Fibroblast of lung (primary cell): ENCODE measurements around the gene VRK2. TPM values are rescaled to one million over a fixed set of nuclear protein-coding genes. Genes with fewer than 3 reads are reported as not detected.

Source experiments
- DNase-seq, 2 donors: peaks; one replicate each; pipeline versions ENCODE4 v3.0.0 to v3.0.0-alpha.2; 2010; ENCODE audit warnings: low read depth in 2 of 2
- H2AFZ ChIP-seq: 2 replicates; pipeline ENCODE4 v1.5.1; 2012; ENCODE audit warnings: low read length, control low read depth, inconsistent platforms
- H3K27ac ChIP-seq: 2 replicates; pipeline ENCODE4 v1.5.1; 2011; ENCODE audit warnings: low read length, control low read depth; ENCODE audit not compliant: insufficient read depth
- H3K27me3 ChIP-seq: 2 replicates; pipeline ENCODE4 v1.5.1; 2011; ENCODE audit warnings: mild to moderate bottlenecking, low read length; ENCODE audit not compliant: control insufficient read depth, insufficient read depth
- H3K36me3 ChIP-seq: 2 replicates; pipeline ENCODE4 v1.5.1; 2011; ENCODE audit warnings: low read length; ENCODE audit not compliant: control insufficient read depth, insufficient read depth
- H3K4me1 ChIP-seq: 2 replicates; pipeline ENCODE4 v1.5.1; 2011; ENCODE audit warnings: low read length; ENCODE audit not compliant: control insufficient read depth, insufficient read depth; ENCODE audit errors: extremely low read depth
- H3K4me2 ChIP-seq: 2 replicates; pipeline ENCODE4 v1.5.1; 2011; ENCODE audit warnings: low read length, control low read depth; ENCODE audit not compliant: insufficient read depth; ENCODE audit errors: extremely low read depth
- H3K4me3 ChIP-seq, 4 experiments: fragments of 200-600 bp in 1 of 4; sonication (generic) in 1 of 4; replicated peaks in 1 of 4; 2 replicates each; pipeline ENCODE4 v1.5.1; 2011 to 2016; ENCODE audit warnings: low read length in 4 of 4, low read depth in 3 of 4, mild to moderate bottlenecking in 3 of 4, control low read depth in 2 of 4, inconsistent platforms in 1 of 4, mixed read lengths in 1 of 4; ENCODE audit not compliant: insufficient read depth in 1 of 4; ENCODE audit errors: control extremely low read depth in 1 of 4
- H3K79me2 ChIP-seq: 2 replicates; pipeline ENCODE4 v1.5.1; 2012; ENCODE audit warnings: mild to moderate bottlenecking, low read length, inconsistent platforms; ENCODE audit not compliant: control insufficient read depth, insufficient read depth
- H3K9ac ChIP-seq: 2 replicates; pipeline ENCODE4 v1.5.1; 2011; ENCODE audit warnings: mild to moderate bottlenecking, low read length, control low read depth; ENCODE audit not compliant: insufficient read depth
- H3K9me3 ChIP-seq: 2 replicates; pipeline ENCODE4 v1.5.1; 2012; ENCODE audit warnings: low read depth, low read length; ENCODE audit not compliant: control insufficient read depth, insufficient read depth
- H4K20me1 ChIP-seq: 2 replicates; pipeline ENCODE4 v1.5.1; 2011; ENCODE audit warnings: low read length; ENCODE audit not compliant: control insufficient read depth, insufficient read depth; ENCODE audit errors: extremely low read depth
- EZH2 ChIP-seq: IDR thresholded peaks from 2 replicates; pipeline ENCODE4 v1.5.1; 2012; ENCODE audit warnings: low read length, control low read depth, mild to moderate bottlenecking; ENCODE audit errors: missing control alignments
- polyA plus RNA-seq, 2 donors: library from polyadenylated mRNA; depleted of rRNA in 1 of 2; stranded (reverse) in 1 of 2; unstranded in 1 of 2; fragments of >200 nt; gene quantifications; 2 replicates each; pipeline ENCODE4 v1.2.1, GENCODE V29; 2011 to 2012; ENCODE audit warnings: missing spikeins in 1 of 2
- total RNA-seq: library from RNA; depleted of rRNA; stranded (reverse); fragments of >200 nt; gene quantifications from 2 replicates; pipeline ENCODE4 v1.2.1, GENCODE V29; 2014
- TF ChIP-seq, protein P1 (sequence below), 2 donors: IDR thresholded peaks in 1 of 2; conservative IDR thresholded peaks in 1 of 2; 1 replicate in 1 of 2; 2 replicates in 1 of 2; pipeline ENCODE4 v1.5.1; 2011 to 2012; ENCODE audit warnings: low read length in 2 of 2, control low read depth in 1 of 2, inconsistent platforms in 1 of 2, low read depth in 1 of 2, mild to moderate bottlenecking in 1 of 2

The VRK2 gene
- total and polyA plus RNA-seq, 2 donors (not counting 1 experiment from before 2014, with no cell fraction given) = 23.8 to 24.3 TPM

DNA sequence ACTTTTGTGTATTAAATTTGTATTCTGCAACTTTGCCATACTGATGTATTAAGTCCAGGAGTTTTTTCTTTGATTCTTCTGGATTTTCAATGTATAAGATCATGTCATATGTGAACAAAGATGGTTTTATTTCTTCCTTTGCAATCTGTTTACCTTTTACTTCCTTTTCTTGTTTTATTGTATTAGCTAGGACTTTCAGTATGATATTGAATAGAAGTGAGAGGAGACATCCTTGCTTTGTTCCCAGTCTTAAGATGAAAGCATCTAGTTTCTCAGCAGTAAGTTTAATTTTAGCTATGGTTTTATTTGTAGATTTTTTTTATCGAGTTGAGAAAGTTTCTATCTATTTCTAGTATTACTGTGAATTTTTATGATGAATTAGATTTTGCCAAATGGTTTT lies 25.5 kb downstream of the VRK2 start:
- no peaks in the 10 kb centered on the region for H3K79me2 ChIP-seq

DNA sequence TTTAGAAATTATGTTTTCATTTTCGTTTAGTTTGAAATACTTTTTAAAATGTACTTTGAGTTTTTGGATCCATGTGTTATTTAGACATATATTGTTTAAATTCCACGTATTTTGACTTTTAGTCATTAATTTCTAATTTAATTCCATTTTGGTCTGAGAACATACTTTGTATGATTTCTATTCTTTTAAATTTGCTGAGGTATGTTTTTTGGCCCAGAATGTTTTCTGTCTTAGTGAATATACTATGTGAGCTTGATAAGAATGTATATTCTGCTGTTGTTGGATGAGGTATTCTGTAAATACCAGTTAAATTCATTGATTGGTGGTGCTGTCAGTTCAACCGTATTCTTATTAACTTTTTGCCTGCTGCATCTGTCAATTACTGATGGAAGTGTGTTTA lies 26.4 kb downstream of the VRK2 start:
- no peaks in the 10 kb centered on the region for H3K79me2 ChIP-seq
- no peak for DNase-seq
- H3K27me3 ChIP-seq = no peaks in the 10 kb centered on the region
- H3K27ac ChIP-seq = no peak overlapping the region
- no peak overlapping the region for H3K4me2 ChIP-seq
- no peak overlapping the region for H2AFZ ChIP-seq
- no peaks in the 10 kb centered on the region for H4K20me1 ChIP-seq
- H3K9me3 ChIP-seq = no peaks in the 10 kb centered on the region
- H3K36me3 ChIP-seq = no peaks in the 10 kb centered on the region
- no peak overlapping the region for H3K9ac ChIP-seq
- TF ChIP-seq, protein P1, sequence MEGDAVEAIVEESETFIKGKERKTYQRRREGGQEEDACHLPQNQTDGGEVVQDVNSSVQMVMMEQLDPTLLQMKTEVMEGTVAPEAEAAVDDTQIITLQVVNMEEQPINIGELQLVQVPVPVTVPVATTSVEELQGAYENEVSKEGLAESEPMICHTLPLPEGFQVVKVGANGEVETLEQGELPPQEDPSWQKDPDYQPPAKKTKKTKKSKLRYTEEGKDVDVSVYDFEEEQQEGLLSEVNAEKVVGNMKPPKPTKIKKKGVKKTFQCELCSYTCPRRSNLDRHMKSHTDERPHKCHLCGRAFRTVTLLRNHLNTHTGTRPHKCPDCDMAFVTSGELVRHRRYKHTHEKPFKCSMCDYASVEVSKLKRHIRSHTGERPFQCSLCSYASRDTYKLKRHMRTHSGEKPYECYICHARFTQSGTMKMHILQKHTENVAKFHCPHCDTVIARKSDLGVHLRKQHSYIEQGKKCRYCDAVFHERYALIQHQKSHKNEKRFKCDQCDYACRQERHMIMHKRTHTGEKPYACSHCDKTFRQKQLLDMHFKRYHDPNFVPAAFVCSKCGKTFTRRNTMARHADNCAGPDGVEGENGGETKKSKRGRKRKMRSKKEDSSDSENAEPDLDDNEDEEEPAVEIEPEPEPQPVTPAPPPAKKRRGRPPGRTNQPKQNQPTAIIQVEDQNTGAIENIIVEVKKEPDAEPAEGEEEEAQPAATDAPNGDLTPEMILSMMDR (conservative IDR thresholded peaks at IDR 0.05 in 1 of 2, IDR thresholded peaks at IDR 0.05 in 1 of 2; ENCODE audit: low read depth in 1 of 2, low read length in 2 of 2) = no peak
- no peak for TF ChIP-seq EZH2
- H3K4me1 ChIP-seq = no peaks in the 10 kb centered on the region
- no peak overlapping the region for H3K4me3 ChIP-seq

More for the DNA sequence above, 25.5 kb downstream of the VRK2 start:
- no peaks in the 10 kb centered on the region for H4K20me1 ChIP-seq
- no peaks in the 10 kb centered on the region for H3K9me3 ChIP-seq
- no peak overlapping the region for H3K9ac ChIP-seq
- H3K4me1 ChIP-seq = no peaks in the 10 kb centered on the region
- H2AFZ ChIP-seq = no peak overlapping the region
- no peaks in the 10 kb centered on the region for H3K36me3 ChIP-seq
- H3K4me3 ChIP-seq = no peak overlapping the region
- no peaks in the 10 kb centered on the region for H3K27me3 ChIP-seq
- DNase-seq = no peak
- H3K27ac ChIP-seq = no peak overlapping the region
- H3K4me2 ChIP-seq = no peak overlapping the region
- TF ChIP-seq, protein P1 (conservative IDR thresholded peaks at IDR 0.05 in 1 of 2, IDR thresholded peaks at IDR 0.05 in 1 of 2; ENCODE audit: low read depth in 1 of 2, low read length in 2 of 2) = no peak
- no peak for TF ChIP-seq EZH2

DNA sequence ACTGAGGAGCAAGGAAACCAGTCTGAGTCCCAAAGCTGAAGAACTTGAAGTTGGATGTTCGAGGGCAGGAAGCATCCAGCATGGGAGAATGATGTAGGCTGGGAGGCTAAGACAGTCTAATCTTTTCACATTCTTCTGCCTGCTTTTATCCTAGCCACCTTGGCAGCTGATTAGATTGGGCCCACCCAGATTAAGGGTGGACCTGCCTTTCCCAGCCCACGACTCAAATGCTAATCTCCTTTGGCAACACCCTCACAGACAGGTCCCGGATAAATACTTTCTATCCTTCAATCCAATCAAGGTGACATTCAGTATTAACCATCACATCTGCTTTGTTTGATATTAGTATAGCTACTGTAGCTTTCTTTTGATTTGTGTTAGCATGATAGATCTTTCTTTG lies 27.1 kb downstream of the VRK2 start:
- TF ChIP-seq, protein P1 (conservative IDR thresholded peaks at IDR 0.05 in 1 of 2, IDR thresholded peaks at IDR 0.05 in 1 of 2; ENCODE audit: low read depth in 1 of 2, low read length in 2 of 2) = no peak
- no peak for TF ChIP-seq EZH2
- H4K20me1 ChIP-seq = no peaks in the 10 kb centered on the region
- no peak overlapping the region for H2AFZ ChIP-seq
- H3K9ac ChIP-seq = no peak overlapping the region
- DNase-seq = no peak
- no peaks in the 10 kb centered on the region for H3K4me1 ChIP-seq
- H3K79me2 ChIP-seq = no peaks in the 10 kb centered on the region
- H3K27me3 ChIP-seq = no peaks in the 10 kb centered on the region
- no peak overlapping the region for H3K27ac ChIP-seq
- no peaks in the 10 kb centered on the region for H3K36me3 ChIP-seq
- no peak overlapping the region for H3K4me2 ChIP-seq
- no peak overlapping the region for H3K4me3 ChIP-seq
- H3K9me3 ChIP-seq = no peaks in the 10 kb centered on the region
